GM11168 (cell line): Measurements from ENCODE around the gene SOX30.

Source experiments
- in situ Hi-C: fragments of 300-500 bp; cut with MboI; formaldehyde crosslinking; loops from one replicate; pipeline ENCODE4 v1.12.0; 2022; ENCODE audit warnings: low sequenced_read_pairs; ENCODE audit not compliant: unreplicated experiment

The SOX30 gene

GRCh38 chr5:157611571-157612476, 40.4 kb downstream of the SOX30 start:
- in situ Hi-C loops = no loop called here

GRCh38 chr5:157610990-157611389, 41.2 kb downstream of the SOX30 start:
- in situ Hi-C loops = no loop called here

GRCh38 chr5:157608972-157609565, 43.2 kb downstream of the SOX30 start:
- in situ Hi-C loops = no loop called here

GRCh38 chr5:157607371-157608161, 44.7 kb downstream of the SOX30 start:
- in situ Hi-C loops = no loop called here

- in situ Hi-C loops = no loop called here
Measured at GRCh38 chr5:157606046-157606445, 46.2 kb downstream of the SOX30 start.

- in situ Hi-C loops = no loop called here
Measured at GRCh38 chr5:157603333-157604190, 48.7 kb downstream of the SOX30 start.

- in situ Hi-C loops = no loop called here
Measured at GRCh38 chr5:157602505-157602904, 49.7 kb downstream of the SOX30 start.

- in situ Hi-C loops = no loop called here
Measured at GRCh38 chr5:157600252-157600651, 52.0 kb downstream of the SOX30 start.

- in situ Hi-C loops = no loop called here
Measured at GRCh38 chr5:157599565-157599964, 52.7 kb downstream of the SOX30 start.

- in situ Hi-C loops = no loop called here
Measured at GRCh38 chr5:157598350-157598936, 53.8 kb downstream of the SOX30 start.

GRCh38 chr5:157597277-157597676, 55.0 kb downstream of the SOX30 start:
- in situ Hi-C loops = no loop called here

- in situ Hi-C loops = no loop called here
Measured at GRCh38 chr5:157596487-157596886, 55.8 kb downstream of the SOX30 start.

- in situ Hi-C loops = no loop called here
Measured at GRCh38 chr5:157594675-157595459, 57.4 kb downstream of the SOX30 start.

- in situ Hi-C loops = no loop called here
Measured at GRCh38 chr5:157594257-157594656, 58.0 kb downstream of the SOX30 start.

GRCh38 chr5:157593052-157593757, 59.0 kb downstream of the SOX30 start:
- in situ Hi-C loops = no loop called here

- in situ Hi-C loops = no loop called here
Measured at GRCh38 chr5:157592594-157592993, 59.6 kb downstream of the SOX30 start.

GRCh38 chr5:157590478-157590877, 61.8 kb downstream of the SOX30 start:
- in situ Hi-C loops = no loop called here

GRCh38 chr5:157584628-157585027, 67.6 kb downstream of the SOX30 start:
- in situ Hi-C loops = no loop called here
